GM21825 (cell line): ENCODE measurements around the gene LPAR2.
"Not testable (repeated sequence)": the region's sequence is repeated elsewhere in the genome, so short reads cannot be mapped to it uniquely, and the experiment has no call there.

Experiments
- ATAC-seq: cut with Tn5 transposase; IDR thresholded peaks from one replicate; pipeline ENCODE4 v1.9.1; 2021; ENCODE audit warnings: mild to moderate bottlenecking, moderate library complexity; ENCODE audit not compliant: unreplicated experiment

Gene LPAR2

DNA sequence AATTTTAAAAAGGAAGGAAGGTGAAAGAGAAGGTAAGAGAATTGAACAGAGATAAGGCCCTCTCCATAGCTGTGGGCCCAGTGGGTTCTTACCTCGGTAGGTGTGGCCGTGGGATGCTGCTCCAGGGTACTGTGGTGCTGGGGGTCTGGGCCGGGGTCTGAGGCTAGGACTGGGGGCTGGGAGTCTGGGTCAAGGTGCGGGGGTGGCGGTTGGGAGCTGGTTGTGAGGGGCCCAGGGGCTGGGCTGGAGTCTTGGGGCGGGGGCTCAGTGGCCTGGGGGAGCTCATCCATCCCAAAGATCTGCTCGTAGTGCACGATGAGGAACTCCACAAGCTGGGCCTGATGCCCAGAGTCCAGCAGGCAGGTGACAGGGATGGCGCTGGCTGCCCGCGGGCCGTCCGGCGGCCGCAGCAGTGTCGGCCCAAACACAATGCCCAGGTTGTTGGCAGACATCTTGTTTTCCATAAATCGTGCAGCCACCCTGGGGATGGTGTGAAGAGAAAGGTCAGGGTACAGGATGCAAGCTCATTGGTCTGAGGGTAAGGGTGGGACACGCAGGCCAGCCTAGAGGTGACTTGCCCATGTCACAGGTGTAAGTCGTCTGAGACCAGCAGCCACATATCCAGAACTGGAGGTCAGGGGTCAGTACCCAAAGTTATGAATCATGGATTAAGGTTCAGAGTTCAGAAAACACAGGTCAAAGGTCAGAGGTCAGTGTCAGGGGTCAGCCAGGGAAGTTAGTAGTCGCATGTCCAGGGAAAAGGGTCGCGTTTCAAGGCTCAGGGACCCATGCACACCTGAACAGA, 5.9 kb upstream of the LPAR2 start:
- no peak for ATAC-seq

DNA sequence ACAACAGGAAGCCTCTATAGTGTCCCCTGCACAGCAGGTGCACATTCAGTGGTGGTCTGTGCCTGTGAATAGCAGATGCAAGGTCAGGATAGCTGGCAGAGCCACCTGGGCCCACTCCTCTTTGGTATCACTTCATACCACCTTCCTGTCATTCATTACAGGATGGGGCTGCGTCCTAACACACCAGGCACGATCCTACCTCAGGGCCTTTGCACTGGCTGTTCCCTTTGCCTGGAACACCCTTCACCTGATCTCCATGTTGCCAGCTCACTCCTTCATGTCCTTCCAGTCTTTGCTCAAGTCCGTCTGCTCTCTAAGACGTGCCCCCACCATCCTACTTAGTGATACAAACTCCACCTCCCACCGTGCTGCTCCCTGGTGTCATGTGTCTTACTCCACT, 4.6 kb upstream of the LPAR2 start:
- ATAC-seq: no peak

DNA sequence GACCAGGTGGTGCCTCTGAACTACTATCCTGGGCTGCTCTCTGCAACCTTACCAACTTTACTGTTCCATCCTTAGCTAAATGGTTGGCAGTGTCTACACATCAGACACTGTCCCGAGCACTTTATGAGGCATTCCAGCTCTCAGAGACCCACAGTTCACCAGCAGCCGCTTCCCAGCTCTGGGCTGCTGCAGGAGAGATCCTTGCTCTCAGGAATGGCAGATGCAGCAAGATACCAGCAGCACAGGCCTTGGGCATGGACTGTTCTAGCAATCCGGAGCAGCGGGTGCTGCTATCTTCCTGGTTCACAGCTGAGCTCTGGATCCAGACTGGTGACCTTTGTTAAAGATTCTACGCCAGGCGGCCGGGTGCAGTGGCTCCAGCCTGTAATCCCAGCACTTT, 3.3 kb upstream of the LPAR2 start:
- ATAC-seq: no peak

DNA sequence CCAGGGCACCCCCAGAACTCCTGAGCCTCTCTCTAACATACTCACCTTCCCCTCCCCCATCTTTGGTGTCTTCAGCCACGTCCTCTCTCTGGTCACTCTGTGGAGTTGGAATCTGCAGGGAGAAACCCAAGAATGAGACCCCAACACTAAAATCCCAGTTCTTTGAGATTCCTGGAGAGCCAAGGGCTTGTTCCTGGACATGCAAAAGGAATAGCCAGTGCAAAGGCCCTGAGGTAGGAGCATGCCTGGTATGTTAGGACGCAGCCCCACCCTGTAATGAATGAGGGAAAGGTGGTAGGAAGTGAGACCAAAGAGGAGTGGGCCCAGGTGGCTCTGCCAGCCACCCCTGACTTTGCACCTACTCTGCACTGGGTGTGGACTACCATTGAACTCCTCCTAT, 2.4 kb upstream of the LPAR2 start:
- no peak for ATAC-seq

DNA sequence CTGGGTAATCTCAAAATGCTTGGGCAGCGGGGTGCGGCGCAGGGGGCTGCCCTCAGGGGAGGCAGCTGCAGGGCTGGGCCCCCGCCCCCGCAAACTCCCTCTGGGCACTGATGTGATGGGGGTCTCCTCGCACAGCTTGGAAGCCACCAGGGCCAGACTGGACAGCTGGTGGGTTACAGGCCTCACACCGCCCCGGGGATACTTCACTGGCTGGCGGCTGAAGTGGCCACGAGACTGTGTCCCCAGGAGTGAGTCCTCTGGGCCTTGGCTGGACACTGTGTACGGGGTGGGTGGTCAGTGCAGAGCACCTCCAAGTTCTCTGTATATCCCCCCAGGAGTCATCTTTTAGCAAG, 2.0 kb upstream of the LPAR2 start:
- no peak for ATAC-seq

DNA sequence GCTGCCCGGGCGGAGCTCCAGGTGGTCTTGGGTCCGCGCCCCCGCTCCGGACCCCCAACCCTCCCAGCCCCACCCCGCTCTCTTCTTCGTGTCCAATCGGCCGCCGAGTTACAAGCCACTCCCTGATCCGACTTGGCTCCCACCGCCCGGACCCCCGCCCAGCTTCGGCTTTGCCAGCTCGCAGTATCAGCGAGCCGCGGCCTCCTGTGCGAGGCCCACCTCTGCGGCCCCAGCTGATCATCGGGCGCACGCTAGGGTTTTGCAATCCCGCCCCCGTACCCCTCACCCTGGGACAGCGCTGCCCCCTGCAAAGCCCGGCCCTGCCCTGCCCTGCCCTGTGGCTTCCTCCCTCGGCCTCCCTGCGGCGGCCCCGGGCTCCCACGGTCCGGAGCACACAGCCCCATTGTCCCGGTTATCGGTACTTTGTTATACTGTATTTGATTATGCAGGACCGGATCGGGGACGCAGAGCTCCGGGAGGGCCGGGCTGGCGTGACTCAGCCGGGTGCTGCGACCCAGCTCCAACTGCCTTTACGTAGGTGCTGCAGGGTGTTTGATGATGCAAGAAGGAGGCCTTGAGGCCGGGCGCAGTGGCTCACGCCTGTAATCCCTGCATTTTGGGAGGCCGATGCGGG, 598 bp upstream of the LPAR2 start:
- ATAC-seq: no peak

DNA sequence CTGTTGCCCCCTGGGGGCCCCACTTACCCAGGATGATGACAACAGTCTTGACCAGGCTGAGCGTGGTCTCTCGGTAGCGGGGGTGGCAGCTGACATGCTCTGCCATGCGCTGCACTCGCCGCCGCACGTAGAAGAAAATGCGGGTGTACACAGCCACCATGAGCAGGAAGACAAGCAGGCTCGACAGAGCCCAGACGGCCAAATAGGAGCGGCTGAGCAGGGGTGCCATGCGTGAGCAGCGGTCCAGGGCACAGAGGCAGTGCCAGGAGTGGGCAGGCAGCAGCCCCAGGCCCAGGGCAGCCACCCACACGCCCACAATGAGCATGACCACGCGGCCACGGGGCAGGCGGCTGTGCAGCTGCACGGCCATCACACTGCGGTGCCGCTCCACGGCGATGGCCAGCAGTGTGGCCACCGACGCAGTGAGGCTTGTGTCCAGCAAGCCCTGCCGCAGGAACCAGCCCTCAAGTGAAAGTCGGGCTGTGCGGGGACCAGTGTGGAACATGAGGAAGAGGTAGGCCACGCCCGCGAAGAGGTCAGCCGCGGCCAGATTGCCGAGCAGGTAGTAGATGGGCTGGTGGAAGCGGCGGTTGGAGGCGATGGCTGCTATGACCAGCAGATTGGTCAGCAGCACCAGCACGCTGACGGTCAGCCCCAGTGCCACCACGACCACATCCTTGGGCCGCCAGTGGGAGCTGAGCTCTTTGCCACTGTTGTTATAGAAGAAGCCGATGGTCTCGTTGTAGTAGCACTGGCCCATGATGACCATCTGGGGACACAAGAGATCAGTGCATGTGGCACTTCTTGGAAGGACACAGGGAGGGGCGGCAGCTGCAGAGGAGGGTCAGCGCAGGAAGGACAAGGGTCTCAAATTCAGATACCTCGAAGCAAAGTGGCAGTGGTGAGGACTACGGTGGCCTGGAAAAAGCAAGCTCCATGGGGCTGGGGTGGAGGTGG, 1.2 kb downstream of the LPAR2 start:
- no peak for ATAC-seq

DNA sequence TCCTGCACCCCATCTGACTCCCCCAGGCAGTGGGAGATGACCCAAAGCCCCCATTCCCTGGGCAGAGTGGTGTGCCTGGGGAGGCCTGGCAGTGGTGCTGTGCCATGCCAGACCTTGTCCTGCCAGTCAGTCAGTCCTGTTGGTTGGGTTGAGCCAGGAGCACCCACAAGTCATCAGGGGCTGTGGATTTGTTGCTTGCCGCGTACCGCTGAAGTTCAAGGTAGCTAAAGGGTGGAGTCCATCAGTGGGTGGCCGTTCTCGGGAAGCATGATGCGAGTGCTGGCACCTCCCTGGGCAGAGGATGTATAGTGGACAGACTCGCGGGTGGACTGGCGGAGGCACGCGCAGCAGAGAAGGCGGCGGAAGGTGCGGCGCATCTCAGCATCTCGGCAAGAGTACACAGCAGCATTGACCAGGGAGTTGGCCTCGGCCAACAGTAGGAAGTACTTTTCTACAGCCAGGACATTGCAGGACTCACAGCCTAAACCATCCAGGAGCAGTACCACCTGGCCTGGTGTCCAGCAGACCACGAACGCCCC, 3.9 kb downstream of the LPAR2 start:
- no peak for ATAC-seq

DNA sequence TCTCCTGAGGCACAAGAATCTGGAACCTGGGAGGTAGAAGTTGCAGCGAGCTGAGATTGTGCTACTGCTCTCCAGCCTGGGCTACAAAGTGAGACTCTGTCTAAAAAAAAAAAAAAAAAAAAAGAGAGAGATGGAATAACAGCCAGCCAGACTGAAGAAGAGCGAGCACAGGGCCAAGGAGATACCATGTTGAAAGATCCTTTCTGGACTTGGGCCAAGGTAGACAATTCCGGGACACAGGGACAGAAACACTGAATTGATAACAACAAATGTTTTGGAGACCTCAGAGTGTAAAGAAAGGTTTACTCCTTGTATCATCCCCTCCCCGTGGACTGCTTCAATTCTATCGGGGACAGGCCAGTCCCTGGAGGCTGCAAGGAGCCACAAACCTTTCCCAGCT, 4.6 kb downstream of the LPAR2 start:
- ATAC-seq: no peak

DNA sequence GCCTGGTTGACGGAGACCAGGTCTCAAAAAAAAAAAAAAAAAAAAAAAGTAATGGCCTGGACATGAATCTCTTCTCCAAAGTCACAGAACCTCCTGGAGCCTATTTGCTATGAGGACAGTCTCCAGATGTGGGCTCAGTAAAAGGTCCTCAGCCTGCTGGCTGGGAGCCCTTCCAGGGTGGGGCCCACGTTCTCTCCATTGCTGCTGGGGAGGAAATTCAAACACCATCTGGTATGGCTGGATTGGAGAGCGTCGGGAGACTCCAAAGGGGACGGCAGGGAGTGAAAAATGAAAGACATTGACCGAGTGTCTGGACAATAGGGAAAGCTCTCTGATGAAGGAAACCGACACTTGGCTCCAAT, 8.2 kb downstream of the LPAR2 start:
- no peak for ATAC-seq

DNA sequence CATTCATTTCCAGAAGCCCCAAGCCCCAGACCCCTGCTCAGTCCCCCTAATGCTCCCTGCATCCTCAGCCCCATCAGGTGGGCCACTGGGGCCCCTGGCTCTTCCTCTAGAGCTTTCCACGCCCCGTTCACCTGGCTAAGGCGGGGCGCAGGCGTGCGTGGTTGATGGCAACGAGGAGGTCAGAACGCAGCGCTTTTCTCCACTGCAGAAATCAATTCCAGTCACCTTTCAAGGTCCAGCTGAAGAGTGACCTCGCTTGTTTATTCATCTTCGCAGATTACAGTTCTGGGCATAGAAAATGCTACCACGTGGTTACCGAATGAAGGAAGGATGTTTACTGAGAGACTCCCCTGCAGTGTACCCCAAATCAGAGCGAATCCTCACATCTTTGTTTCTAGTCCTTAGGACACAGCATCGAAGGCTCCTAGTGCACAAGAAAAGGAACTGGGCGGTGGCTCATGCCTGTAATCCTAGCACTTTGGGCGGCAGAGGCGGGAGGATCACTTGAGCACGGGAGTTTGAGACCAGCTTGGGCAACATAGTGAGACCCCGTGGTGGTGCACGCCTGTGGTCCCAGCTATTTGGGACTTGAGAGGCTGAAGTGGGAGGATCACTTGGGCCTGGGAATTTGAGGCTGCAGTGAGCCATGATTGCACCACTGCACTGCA, 8.7 kb downstream of the LPAR2 start:
- no peak for ATAC-seq

DNA sequence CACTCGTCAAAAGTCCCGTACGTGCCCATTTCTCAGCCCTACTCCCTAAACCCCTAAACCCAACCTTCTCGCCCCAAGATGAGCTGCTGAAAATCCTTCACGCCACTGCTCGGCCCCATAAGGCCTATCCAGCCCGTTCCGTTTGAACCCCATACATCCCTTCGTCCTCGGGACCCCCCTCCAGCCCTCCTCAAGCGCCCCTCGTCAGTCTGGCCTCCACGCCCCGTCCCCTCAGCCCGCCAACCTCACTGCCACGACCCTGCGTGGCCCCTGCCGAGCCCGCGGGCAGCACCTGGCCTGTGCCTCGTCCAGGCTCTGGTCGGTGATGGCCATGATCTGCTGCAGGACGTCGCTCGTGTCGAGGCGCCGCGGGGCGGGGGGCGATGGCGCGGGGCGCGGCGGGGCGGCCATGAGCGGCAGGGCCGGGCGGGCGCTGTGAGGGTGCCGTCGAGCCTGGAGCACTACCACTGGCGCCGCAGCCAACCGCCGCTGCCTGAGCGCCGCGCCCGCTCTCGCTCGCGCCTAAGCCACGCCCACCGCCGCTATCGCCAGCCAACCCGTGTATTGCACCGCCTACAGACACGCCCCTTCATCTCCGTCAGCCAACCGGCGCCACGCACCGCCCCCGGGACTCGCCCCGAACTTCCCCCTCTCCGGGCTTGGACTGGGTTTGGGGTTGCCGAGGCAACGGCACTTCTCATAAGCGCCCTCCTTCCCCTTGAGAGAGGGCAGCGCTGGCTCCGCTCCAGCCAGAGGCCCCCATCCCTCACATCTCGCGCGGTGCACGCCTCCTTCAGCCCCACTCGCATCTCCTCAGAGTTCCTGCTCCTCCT, 9.6 kb downstream of the LPAR2 start, which contains the start of gene PBX4:
Gene PBX4 (minus strand): TSS at position 469 of the 833 bp plus-strand sequence. CDS start 58 bp downstream, at position 411.
- peak; percentile 96 for ATAC-seq

DNA sequence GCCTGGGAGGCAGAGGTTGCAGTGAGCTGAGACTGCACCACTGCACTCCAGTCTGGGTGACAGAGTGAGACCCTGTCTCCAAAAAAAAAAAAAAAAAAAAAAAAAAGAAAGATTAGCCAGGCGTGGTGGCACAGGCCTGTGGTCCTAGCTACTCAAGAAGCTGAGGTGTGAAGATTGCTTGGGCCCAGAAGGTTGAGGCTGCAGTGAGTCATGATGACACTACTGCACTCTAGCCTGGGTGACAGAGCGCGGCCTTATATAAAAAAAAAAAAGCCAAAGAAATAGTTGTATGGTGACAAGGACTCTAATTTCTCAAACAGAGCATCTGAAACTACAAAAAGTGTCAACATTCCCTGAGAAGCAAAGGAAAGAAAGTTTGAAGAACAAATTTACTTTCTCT, 12.9 kb downstream of the LPAR2 start:
- ATAC-seq: no peak

DNA sequence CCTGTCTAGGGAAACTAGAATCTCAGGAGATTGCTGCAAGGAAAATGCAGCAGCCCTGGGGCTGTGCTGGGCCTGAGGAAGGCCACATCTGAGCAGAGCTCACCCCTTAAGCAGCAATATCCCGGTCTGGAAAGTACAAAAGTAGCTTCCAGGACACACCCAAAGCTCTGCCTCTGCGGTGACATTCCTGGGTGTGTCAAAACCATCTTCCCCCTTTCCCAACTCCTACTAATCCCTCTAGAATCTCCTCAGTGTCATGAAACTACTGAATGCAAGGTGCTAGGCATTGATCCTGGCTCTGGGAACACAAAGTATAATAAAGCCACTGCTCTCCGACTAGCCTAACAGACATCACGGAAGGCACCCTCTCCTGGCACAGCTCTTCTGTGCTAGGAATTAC, 14.5 kb downstream of the LPAR2 start:
- ATAC-seq: no peak

DNA sequence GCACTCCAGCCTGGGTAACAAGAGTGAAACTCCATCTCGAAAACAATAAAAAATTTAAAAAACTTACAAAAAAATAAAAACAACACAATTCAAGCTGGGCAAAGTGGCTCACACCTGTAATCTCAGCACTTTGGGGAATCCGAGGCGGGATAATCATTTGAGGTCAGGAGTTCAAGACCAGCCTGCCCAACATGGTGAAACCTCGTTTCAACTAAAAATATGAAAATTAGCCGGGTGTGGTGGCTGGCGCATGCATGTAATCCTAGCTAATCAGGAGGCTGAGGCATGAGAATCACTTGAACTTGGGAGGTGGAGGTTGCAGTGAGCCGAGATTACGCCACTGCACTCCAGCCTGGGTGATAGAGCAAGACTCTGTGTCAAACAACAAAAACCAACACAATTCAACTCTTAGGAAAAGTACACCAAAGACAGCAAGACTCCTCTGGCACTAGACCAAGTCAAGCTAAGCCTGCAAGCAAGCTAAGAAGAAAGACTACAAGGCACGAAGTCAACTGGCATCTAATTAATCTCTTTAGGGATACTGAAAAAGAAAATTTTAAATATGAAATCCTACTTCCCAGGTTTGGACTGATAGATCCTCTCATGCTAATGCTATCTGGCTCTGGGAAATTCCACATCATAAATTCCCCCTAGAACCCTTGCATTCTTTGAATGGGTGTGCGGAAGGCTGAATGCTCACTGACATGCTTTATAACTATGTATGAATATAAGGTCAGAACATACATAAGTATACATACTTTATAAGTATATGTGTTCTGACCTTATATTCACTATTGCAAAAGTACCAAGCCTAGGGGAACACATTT, 17.4 kb downstream of the LPAR2 start:
- ATAC-seq: no peak

DNA sequence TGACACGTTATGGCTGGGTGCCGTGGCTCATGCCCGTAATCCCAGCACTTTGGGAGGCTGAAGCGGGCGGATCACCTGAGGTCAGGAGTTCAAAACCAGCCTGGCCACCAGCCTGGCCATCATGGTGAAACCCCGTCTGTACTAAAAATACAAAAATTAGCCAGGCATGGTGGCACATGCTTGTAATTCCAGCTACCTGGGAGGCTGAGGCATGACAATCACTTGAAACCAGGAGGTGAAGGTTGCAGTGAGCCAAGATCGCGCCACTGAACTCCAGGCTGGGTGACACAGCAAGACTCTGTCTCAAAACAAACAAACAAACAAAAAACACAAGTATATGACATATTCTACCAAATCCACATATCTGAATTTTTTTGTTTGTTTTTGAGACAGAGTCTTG, 21.3 kb downstream of the LPAR2 start:
- not testable (repeated sequence) for ATAC-seq

DNA sequence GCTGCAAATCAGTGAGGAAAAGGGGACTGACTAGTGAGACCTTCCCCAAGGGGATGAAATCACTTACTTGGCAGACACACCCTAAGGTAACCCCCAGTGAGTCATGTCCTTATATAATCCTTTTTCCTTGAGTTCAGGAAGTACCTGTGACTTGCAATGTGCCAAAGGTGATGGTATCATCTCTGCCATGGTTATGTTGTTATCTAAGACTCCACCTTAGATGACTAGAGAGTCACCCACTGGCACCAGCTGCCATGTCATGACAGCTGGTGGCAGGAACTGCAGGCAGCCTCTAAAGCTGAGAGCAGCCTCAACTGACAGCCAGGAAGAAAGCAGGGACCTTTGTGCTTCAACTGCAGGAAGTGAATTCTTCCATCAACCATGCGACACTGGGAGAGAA, 22.0 kb downstream of the LPAR2 start:
- ATAC-seq: no peak

DNA sequence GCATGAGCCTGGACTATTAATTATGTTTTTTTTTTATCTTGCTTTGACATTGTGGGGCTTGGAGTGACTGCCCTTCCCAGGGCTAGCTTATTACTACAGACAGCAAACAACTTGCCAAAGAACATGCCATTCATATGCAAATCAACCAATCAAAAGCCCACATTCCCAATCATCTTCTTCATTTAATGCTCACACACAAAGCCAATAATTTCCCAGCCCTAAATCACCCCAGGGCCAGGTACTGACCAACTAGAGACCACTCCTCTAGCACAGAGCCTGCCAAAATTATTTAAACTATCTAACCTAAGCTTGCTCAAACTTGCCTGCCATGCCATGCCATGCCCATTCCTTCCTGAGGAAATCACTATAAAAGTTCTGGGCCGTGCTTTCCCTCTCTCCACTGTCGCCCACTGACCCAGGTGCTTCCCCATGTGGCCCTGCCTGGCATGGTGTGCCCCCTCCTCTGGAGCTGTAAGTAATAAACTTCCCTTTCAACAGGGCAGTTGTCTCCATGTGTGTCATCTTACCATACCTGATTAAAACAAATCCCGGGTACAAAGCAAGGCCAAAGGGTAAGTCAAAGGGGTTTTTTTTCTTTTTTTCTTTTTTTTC, 25.2 kb downstream of the LPAR2 start:
- no peak for ATAC-seq
